Common myeloid progenitor, CD34-positive (primary cell): ENCODE results near the gene GNB3.
A peak's percentile ranks its signal among the peaks of the same experiment; 100 is the strongest.

Experiments
- CTCF ChIA-PET: fragments of 350-600 bp; sonication (Branson Sonifier 250); formaldehyde crosslinking; loops from one replicate; lab custom pipeline; 2021; ENCODE audit warnings: antibody characterized with exemption; lab: Charles Lee
- POLR2A ChIA-PET: fragments of 350-600 bp; sonication (Branson Sonifier 250); formaldehyde crosslinking; loops from one replicate; lab custom pipeline; 2021; ENCODE audit warnings: antibody characterized with exemption; lab: Charles Lee
- DNase-seq, 3 donors: peaks; one replicate each; pipeline versions ENCODE4 v3.0.0 to v3.0.0-alpha.2; 2013
- H3K27ac ChIP-seq, 2 experiments: 1 replicate in 1 of 2; 2 replicates in 1 of 2; pipeline ENCODE4 v1.7.0; 2013; ENCODE audit warnings: inconsistent platforms in 2 of 2, low read length in 2 of 2, mild to moderate bottlenecking in 2 of 2, low read depth in 1 of 2, moderate library complexity in 1 of 2; ENCODE audit not compliant: severe bottlenecking in 2 of 2, insufficient read depth in 1 of 2, poor library complexity in 1 of 2
- H3K27me3 ChIP-seq, 5 experiments: replicated peaks in 2 of 5; 1 replicate in 3 of 5; 2 replicates in 2 of 5; pipeline versions ENCODE4 v1.6.1 to v1.7.0; 2013; ENCODE audit warnings: low read length in 4 of 5, mild to moderate bottlenecking in 2 of 5, moderate library complexity in 2 of 5, inconsistent platforms in 1 of 5; ENCODE audit not compliant: insufficient read depth in 5 of 5, control insufficient read depth in 4 of 5
- H3K36me3 ChIP-seq, 4 experiments: 1 replicate in 2 of 4; 2 replicates in 2 of 4; pipeline versions ENCODE4 v1.6.1 to v1.7.0; 2013; ENCODE audit warnings: low read length in 3 of 4, control low read depth in 1 of 4, mild to moderate bottlenecking in 1 of 4; ENCODE audit not compliant: control insufficient read depth in 4 of 4, insufficient read depth in 4 of 4
- H3K4me1 ChIP-seq, 4 experiments: 1 replicate in 3 of 4; 2 replicates in 1 of 4; pipeline versions ENCODE4 v1.6.1 to v1.7.1; 2013; ENCODE audit warnings: low read length in 3 of 4, mild to moderate bottlenecking in 3 of 4, control low read depth in 1 of 4, inconsistent platforms in 1 of 4, moderate library complexity in 1 of 4; ENCODE audit not compliant: control insufficient read depth in 4 of 4, insufficient read depth in 4 of 4; ENCODE audit errors: control extremely low read depth in 1 of 4
- H3K4me3 ChIP-seq, 7 experiments: 1 replicate in 4 of 7; 2 replicates in 3 of 7; pipeline versions ENCODE4 v1.5.1 to v1.7.0; 2013; ENCODE audit warnings: mild to moderate bottlenecking in 7 of 7, low read length in 6 of 7, moderate library complexity in 6 of 7, inconsistent platforms in 2 of 7, low read depth in 2 of 7, control low read depth in 1 of 7; ENCODE audit not compliant: insufficient read depth in 4 of 7, control insufficient read depth in 1 of 7; ENCODE audit errors: extremely low read depth in 1 of 7
- H3K9me3 ChIP-seq, 5 experiments: 1 replicate in 4 of 5; 2 replicates in 1 of 5; pipeline versions ENCODE4 v1.6.1 to v1.7.1; 2013; ENCODE audit warnings: low read length in 4 of 5, mild to moderate bottlenecking in 2 of 5, inconsistent platforms in 1 of 5, low read depth in 1 of 5, moderate library complexity in 1 of 5; ENCODE audit not compliant: control insufficient read depth in 4 of 5, insufficient read depth in 2 of 5; ENCODE audit errors: control extremely low read depth in 1 of 5
- WGBS: methylation state at CpG from one replicate; pipeline ENCODE4 v1.1.5; 2013; ENCODE audit not compliant: insufficient coverage; 5-methylcytosine and 5-hydroxymethylcytosine counted together

GNB3 gene

DNA sequence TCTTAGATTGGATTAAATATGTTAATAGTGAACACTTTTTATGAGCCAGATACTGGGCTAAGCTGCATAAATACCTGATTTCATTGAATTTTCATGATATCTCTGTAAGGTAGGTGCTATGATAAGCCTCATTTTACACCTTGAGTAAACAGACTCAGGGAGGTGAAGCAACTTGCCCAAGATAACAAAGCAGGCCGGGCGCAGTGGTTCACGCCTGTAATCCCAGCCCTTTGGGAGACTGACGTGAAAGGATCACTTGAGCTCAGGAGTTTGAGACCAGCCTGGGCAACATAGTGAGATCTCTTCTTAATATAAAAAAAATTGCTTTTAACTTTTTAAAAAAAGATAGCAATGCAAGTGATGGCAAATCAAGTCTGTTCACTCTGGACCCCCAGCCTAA lies 1.4 kb downstream of the GNB3 start:
- Histone ChIP-seq H3K27ac (no peak overlapping the region), H3K4me1 (peaks cover 0 to 4% (median 0%) of the 10 kb centered on the region in 4 experiments), H3K9me3 (no peaks in the 10 kb centered on the region), H3K4me3 (no peak overlapping the region), H3K36me3 (peaks cover 3 to 67% (median 22%) of the 10 kb centered on the region in 4 experiments), H3K27me3 (no peaks in the 10 kb centered on the region)
- WGBS, result 100% methylated on average over 4 of the region's 4 CpGs
- ChIA-PET POLR2A (no interaction called here), CTCF (interaction anchor here (0.6 to 3.8 kb wide), 4 partner anchors 8 to 19 kb away, joined by 3 to 38 read pairs (median 6); no protein-coding TSS in a partner anchor)
- no peak for DNase-seq

DNA sequence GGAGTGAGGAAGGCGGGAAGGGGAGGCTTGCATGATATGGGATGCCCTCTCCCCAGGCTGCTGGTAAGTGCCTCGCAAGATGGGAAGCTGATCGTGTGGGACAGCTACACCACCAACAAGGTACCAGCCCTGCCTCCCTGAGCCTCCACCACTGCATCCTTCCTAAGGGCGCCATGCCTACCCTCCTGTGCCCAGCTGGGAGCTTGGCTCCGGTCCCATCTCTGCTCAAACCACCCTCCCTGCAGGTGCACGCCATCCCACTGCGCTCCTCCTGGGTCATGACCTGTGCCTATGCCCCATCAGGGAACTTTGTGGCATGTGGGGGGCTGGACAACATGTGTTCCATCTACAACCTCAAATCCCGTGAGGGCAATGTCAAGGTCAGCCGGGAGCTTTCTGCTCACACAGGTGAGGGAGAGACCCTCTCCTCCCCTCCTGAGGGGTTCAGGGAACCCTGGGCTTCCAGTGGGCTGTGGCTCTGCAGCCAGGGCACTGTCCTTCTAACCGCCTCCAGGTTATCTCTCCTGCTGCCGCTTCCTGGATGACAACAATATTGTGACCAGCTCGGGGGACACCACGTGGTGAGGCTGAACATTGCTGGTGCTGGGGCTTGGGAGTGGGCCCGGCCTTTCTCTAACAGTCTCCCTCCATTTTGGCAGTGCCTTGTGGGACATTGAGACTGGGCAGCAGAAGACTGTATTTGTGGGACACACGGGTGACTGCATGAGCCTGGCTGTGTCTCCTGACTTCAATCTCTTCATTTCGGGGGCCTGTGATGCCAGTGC lies 2.6 kb downstream of the GNB3 start:
- DNase-seq, result peak in 2 of 3 donors; percentile 15 to 18
- WGBS, result 92% methylated on average over 12 of the region's 16 CpGs
- Histone ChIP-seq H3K27ac (no peak overlapping the region), H3K36me3 (peaks cover 2 to 61% (median 26%) of the 10 kb centered on the region in 4 experiments), H3K4me3 (no peak overlapping the region), H3K27me3 (no peaks in the 10 kb centered on the region), H3K9me3 (no peaks in the 10 kb centered on the region), H3K4me1 (peaks cover 0 to 4% (median 0%) of the 10 kb centered on the region in 4 experiments)
- CTCF ChIA-PET, result interaction anchor here (1.0 to 3.8 kb wide), 8 partner anchors 8 to 41 kb away, joined by 3 to 38 read pairs (median 4); partner anchors contain the start of gene USP5
- POLR2A ChIA-PET, result no interaction called here

DNA sequence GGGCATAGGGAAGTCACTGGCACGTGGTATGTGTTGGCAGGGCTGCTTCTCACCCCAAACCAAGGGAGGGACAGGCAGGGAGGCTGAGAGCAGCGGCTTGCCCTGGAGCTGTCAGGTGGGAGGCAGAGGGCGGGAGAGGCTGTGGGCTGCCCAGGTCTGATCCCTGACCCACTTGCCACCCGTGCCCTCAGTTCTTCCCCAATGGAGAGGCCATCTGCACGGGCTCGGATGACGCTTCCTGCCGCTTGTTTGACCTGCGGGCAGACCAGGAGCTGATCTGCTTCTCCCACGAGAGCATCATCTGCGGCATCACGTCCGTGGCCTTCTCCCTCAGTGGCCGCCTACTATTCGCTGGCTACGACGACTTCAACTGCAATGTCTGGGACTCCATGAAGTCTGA lies 4.7 kb downstream of the GNB3 start:
- Histone ChIP-seq H3K9me3 (no peaks in the 10 kb centered on the region), H3K36me3 (peaks cover 5 to 56% (median 35%) of the 10 kb centered on the region in 4 experiments), H3K4me3 (no peak overlapping the region), H3K27me3 (no peaks in the 10 kb centered on the region), H3K4me1 (peaks cover 2 to 16% (median 11%) of the 10 kb centered on the region in 4 experiments), H3K27ac (no peak overlapping the region)
- 96% methylated on average over 17 of the region's 17 CpGs for WGBS
- POLR2A ChIA-PET, result no interaction called here
- DNase-seq, result no peak
- CTCF ChIA-PET, result interaction anchor here (1.4 to 3.8 kb wide), 2 partner anchors 11 to 83 kb away, joined by 3 to 38 read pairs; no protein-coding TSS in a partner anchor

DNA sequence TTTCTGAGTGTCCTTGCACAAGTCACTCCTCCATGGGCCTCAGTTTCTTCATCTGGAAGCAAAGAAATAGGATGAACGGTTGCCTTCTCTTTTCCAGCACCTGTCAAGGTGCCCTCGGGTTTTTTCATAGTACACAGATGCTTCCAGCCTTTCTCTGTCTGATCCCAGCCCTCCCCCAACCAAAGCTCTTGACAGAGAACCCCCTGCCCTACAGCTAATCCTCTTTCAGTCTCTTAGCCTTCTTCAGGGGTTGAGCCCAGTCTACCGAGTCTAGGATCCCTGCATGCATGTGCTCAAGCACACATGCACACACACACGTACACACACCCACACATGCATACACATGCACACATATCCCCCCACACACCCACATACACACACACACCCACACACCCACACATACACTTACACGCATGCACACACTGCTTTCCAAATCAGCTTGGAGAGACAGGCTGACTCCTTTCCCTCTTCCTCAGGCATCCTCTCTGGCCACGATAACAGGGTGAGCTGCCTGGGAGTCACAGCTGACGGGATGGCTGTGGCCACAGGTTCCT lies 5.7 kb downstream of the GNB3 start:
- Histone ChIP-seq H3K27ac (no peak overlapping the region), H3K36me3 (peaks cover 5 to 56% (median 36%) of the 10 kb centered on the region in 4 experiments), H3K4me1 (peaks cover 5 to 24% (median 21%) of the 10 kb centered on the region in 4 experiments), H3K9me3 (no peaks in the 10 kb centered on the region), H3K27me3 (no peaks in the 10 kb centered on the region), H3K4me3 (no peak overlapping the region)
- WGBS, result 97% methylated on average over 5 of the region's 7 CpGs
- ChIA-PET CTCF (interaction anchor here (0.6 to 4.3 kb wide), 3 partner anchors 12 to 57 kb away, joined by 3 to 39 read pairs (median 4); partner anchors contain the start of genes CD4 and P3H3), POLR2A (no interaction called here)
- DNase-seq, result no peak

DNA sequence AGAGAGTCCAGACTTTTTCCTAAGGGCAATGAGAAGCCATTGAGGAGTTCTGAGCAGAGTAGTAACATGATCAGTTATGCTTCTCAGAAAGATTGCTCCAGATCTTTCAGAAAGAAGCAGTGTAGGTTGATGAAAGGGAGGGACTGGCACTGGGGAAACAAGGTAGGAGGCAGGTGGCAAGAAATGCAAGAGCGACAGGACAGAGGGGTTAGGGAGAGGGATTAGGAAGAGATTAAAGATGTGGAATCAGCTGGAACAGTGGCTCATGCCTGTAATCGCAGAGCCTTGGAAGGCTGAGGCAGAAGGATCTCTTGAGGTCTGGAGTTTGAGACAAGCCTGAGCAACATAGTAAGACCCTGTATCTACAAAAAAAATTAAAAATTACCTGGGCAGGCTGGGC lies 7.0 kb downstream of the GNB3 start:
- Histone ChIP-seq H3K27me3 (no peaks in the 10 kb centered on the region), H3K36me3 (peaks cover 5 to 54% (median 35%) of the 10 kb centered on the region in 4 experiments), H3K9me3 (no peaks in the 10 kb centered on the region), H3K4me1 (peaks cover 5 to 28% (median 22%) of the 10 kb centered on the region in 4 experiments), H3K4me3 (no peak overlapping the region), H3K27ac (no peak overlapping the region)
- POLR2A ChIA-PET, result no interaction called here
- CTCF ChIA-PET, result interaction anchor here (4.3 kb wide), 1 partner anchor 13 kb away, joined by 39 read pairs; no protein-coding TSS in a partner anchor
- no peak for DNase-seq
- 91% methylated on average over 1 of the region's 2 CpGs for WGBS

DNA sequence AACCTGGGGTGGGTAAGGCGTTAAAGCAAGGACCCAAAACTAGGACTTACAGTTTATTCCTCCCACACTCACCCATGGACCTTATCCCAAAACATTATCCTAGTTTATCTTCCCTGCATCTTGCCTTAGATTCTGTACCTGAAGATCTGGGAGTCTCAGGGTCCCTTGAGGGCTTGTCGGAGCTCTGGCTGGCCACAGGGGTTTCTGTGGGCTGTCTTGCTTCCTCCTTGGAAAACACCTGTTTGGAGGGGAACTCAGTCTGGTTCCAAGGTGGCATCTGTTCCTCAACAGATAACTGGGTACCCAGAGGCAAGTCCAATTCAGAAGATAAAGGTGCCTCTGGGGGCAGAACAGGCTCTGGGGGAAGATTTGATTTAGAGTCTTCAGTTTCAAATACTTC lies 8.7 kb downstream of the GNB3 start:
- DNase-seq, result peak in 2 of 3 donors; percentile 41 to 44
- no peaks in the 10 kb centered on the region for H3K27me3 ChIP-seq
- H3K4me1 ChIP-seq, result peaks cover 5 to 42% (median 33%) of the 10 kb centered on the region in 4 experiments
- peaks cover 3 to 53% (median 33%) of the 10 kb centered on the region in 4 experiments for H3K36me3 ChIP-seq
- ChIA-PET CTCF (interaction anchor here (1.1 to 4.3 kb wide), 4 partner anchors 15 to 96 kb away, joined by 3 to 39 read pairs (median 4); no protein-coding TSS in a partner anchor), POLR2A (no interaction called here)
- H3K4me3 ChIP-seq, result peak overlapping the region in 1 of 7 experiments; percentile 90
- H3K9me3 ChIP-seq, result no peaks in the 10 kb centered on the region
- WGBS, result 0% methylated on average over 1 of the region's 2 CpGs
- H3K27ac ChIP-seq, result no peak overlapping the region
